CD1c-positive myeloid dendritic cell (primary cell): ENCODE results near the gene SYK.
A peak's percentile ranks its signal among the peaks of the same experiment; 100 is the strongest.
"Not testable (repeated sequence)": the region's sequence is repeated elsewhere in the genome, so short reads cannot be mapped to it uniquely, and the experiment has no call there.

Experiments used
- DNase-seq: peaks from one replicate; pipeline ENCODE4 v3.0.0-alpha.2; 2016; ENCODE audit errors: extremely low spot score

SYK gene

GRCh38 chr9:90795871-90796317 is 5.7 kb upstream of the SYK start:
- peak; percentile 94 for DNase-seq

- DNase-seq: peak; percentile 69
These were observed 2.3 kb upstream of the SYK start for GRCh38 chr9:90799271-90799852.

DNA sequence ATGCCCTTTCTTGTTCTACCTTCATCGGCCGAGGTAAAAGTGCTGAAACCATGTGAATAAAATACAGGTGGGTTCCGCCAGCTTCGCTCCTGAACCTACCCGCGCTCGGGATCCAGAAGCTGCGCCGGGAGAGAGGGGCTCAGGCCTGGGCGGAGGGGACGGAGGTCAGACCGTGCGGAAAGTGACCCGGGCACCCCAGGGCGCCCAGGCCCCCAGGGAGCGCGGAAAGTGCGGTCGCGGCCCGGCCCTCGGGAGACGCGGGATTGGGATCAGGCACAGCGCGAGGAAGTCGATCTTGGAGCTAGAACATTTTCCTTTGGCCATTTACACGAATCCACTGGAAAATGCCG is 329 bp downstream of the SYK start:
- no peak for DNase-seq

- peak; percentile 86 for DNase-seq
These were observed 867 bp downstream of the SYK start for GRCh38 chr9:90802386-90802985.

- peak; percentile 34 for DNase-seq
These were observed 2.4 kb downstream of the SYK start for GRCh38 chr9:90803860-90804593.

DNA sequence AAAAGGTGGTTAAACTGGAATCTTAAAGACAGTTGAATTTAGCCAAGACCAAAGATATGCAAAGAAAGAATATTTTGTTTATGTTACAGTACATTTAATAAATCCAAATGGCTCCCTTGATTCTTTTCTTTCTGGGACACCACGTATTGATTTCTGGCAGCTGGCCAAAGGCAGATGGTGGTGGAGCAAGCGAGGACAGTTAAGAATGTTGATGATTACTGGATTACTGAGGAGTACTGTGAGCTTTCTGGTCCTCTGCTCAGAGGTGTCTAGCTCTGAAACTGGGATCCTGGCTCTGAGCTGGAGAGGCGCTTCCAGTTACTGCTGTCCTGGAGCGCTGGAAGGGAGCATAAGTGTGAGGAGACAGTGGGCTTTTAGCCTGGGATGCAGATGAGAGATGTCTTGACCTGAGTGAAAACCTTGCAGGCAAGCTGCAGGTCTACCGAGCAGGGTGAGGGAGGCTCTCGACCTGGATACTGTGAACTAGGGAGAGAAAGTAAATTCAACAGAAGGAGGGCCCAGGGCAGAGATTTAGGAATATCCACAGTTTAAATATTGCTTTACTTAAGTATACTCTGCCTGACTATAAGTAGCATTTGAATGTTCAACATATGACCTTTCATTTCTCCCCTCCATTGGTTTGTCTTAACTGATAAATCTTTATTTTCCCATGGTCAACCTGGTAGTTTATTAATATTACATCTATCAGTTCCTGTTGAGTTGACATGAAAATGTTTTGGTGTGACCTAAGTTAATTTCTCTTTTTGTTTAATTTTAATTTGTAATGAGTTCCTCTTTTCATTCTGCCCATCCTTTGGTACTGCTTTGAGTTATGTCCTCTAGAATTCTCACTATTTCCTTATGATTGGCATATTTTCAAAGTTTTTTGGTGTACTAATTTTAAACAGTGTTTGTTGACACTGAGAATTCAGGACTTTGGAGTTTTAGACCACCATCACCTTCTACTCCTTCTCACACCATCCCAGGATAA is 3.7 kb downstream of the SYK start:
- peak; percentile 33 for DNase-seq

DNA sequence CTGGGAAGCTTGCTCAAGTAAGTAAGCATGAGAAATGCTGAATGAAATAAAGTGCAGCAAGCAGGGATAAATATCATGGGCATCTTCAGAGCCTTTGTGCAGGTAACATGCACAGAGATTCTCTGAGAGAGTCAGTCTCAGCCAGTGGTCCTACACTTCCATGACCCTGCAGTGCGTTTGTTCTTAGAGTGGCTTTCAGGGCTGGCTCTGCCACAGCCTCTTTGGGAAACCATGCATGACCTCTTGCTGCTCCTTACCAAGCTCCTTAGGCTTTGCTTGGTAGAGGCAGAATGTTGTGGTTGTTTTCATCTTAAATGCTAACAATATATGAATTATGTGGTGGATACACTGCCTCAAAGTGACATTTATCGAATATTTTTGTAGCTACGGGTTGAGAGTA is 5.4 kb downstream of the SYK start:
- no peak for DNase-seq

DNA sequence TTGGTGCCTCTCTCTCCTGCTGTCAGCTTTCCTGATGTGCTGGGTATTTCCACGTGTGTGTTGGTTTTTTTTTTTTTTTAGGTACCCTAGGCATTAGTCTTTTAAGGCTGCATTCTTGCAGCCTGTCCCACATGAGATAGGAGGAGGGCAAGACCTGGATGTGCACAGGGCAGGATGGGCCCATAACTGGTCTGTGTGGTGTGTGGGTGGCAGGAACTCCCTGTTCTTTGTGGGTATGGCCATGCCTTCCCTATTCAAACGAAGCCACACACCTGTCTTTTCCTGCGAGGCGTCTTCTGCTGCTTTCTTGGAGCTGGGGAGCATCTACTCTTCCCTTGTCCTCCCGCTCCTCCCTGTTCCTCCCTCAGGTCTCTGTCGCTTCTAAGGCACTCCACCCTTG is 6.8 kb downstream of the SYK start:
- no peak for DNase-seq

DNA sequence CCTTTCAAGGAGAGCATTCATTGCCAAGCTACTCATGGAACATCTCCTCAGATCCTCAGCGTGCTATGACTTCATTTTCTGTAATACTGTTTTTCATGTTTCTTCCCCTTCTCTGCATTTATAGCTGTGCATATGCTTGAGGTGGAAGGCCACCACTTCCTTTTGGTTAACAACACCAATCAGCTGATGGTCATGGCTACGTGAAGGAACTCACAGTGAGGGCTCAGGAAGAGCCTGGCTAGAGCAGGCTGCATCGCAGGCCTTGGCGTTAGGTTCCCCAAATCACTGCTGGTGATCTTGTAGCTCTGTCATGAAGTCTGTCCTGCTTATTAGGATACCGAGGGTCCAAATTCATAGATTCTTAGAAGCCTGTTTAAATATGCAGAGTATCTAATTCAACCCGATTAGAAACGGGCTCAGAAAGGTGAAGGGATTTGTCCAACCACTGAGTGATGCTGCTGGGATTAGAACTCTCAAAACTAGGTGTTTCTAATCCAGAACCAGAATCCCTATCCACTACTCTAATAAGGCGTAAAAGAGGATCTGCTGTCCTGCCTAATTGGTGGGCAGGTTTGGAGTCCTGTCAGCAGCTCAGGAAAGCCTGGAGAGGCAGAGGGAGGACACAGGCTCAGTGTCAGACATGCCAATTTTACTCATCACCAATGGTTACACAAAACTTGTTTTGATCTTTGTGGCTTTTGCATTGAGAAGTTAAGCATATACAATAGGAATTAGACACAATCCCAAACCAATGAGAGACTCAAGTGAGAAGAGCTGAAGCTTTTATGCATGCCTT is 7.5 kb downstream of the SYK start:
- peak; percentile 73 for DNase-seq

- no peak for DNase-seq
These were observed 9.1 kb downstream of the SYK start for GRCh38 chr9:90810691-90811090.

- DNase-seq: no peak
These were observed 11.4 kb downstream of the SYK start for GRCh38 chr9:90813046-90813445.

GRCh38 chr9:90813523-90813922 is 11.9 kb downstream of the SYK start:
- DNase-seq: no peak

DNA sequence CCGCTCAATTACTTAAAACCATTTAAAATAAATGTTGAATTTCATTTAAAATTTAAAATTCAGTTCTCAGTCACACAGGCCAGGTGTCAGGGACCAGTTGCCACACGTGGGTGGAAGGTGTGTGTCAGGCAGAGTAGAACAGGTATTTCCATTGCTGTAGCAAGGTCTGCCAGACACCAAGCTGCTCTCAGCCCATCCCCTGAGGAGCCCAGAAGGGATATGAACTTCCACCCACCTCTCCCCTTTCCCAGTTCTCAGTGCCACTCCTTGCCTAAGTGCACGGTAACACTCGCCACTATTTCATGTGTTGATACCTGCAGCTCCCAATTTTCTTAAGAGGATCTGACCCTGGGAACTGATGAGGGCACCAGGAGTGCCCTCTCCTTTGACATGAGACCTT is 12.7 kb downstream of the SYK start:
- no peak for DNase-seq

- DNase-seq: peak; percentile 80
These were observed 13.7 kb downstream of the SYK start for GRCh38 chr9:90815183-90815943.

- DNase-seq: no peak
These were observed 14.3 kb downstream of the SYK start for GRCh38 chr9:90815944-90816357.

DNA sequence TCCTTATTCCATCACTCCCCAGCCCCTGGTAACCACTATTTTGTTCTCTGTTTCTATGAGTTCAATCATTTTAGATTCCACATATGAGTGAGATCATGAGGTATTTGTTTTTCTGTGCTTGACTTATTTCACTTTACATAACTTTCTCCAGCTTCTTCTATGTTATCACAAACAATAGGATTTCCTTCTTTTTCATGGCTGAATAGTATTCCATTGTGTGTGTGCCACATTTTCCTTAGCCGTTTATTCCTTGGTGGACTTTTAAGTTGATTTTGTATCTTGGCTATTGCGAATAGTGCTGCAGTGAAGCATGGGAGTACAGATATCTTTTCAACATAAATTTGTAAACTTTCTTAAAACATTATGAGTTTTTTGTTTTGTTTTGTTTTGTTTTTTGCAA is 15.1 kb downstream of the SYK start:
- DNase-seq: no peak

- DNase-seq: no peak
These were observed 16.7 kb downstream of the SYK start for GRCh38 chr9:90818279-90818678.

DNA sequence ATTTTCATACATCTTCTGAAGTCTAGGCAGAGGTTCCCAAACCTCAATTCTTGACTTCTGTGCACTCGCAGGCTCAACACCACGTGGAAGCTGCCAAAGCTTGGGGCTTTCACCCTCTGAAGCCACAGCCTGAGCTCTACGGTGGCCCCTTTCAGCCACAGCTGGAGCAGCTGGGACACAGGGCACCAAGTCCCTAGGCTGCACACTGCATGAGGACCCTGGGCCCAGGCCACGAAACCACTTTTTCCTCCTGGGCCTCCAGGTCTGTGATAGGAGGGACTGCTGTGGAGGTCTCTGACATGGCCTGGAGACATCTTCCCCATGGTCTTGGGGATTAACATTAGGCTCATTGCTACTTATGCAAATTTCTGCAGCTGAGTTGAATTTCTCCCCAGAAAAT is 18.8 kb downstream of the SYK start:
- DNase-seq: not testable (repeated sequence)

DNA sequence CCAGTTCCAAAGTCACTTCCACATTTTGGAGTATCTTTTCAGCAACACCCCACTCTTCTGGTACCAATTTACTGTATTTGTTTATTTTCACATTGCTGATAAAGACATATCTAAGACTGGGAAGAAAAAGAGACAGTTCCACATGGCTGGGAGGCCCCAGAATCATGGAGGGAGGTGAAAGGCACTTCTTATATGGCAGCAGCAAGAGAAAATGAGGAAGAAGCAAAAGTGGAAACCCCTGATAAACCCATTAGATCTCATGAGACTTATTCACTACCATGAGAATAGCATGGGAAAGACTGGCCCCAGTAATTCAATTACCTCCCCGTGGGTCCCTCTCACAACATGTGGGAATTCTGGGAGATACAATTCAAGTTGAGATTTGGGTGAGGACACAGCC is 19.6 kb downstream of the SYK start:
- not testable (repeated sequence) for DNase-seq

GRCh38 chr9:90821697-90822096 is 20.1 kb downstream of the SYK start:
- no peak for DNase-seq

DNA sequence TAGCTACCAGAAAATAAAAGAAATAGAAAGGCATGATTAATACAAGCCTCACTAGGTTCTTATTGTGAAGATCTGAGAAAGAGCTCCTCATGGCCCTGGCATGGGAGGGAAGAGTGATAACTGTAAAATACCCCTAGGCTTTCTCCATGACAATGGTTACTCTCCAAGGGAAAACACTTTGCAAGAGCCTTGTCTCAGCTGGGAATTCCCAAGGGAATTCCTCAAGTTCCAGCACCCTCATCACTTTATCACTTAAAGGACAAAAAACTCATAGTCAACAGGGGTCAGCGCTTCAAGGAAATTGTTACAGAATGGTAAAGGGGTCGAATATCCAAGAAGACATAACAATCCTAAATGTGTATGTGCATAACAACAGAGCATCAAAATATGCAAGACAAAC is 21.2 kb downstream of the SYK start:
- no peak for DNase-seq
